SK-N-SH (cell line): ENCODE results near the gene SF3A2. TPM values are rescaled to one million over a fixed set of nuclear protein-coding genes. Genes with fewer than 3 reads are reported as not detected.
A peak's percentile ranks its signal among the peaks of the same experiment; 100 is the strongest.

ENCODE experiments used
- CTCF ChIA-PET: fragments of 300-600, 350-600 bp; formaldehyde crosslinking; extraction: SDS; loops from one replicate; lab custom pipeline; 2021; lab: Yijun Ruan, JAX
- POLR2A ChIA-PET: fragments of 350-600 bp; sonication (Branson Sonifier 250); formaldehyde crosslinking; extraction: SDS; loops from one replicate; lab custom pipeline; 2020; ENCODE audit warnings: antibody characterized with exemption, inconsistent platforms; lab: Yijun Ruan, JAX
- DNase-seq: peaks from one replicate; pipeline ENCODE4 v3.0.0; 2012
- H2AFZ ChIP-seq: fragments of 200-600 bp; sonication (generic); 2 replicates; pipeline ENCODE4 v1.8.1; 2016; ENCODE audit warnings: antibody characterized with exemption, mild to moderate bottlenecking, low read depth
- H3F3A ChIP-seq: fragments of 200-600 bp; sonication (generic); replicated peaks from 2 replicates; pipeline ENCODE3; 2016; ENCODE audit warnings: antibody characterized with exemption, mild to moderate bottlenecking; ENCODE audit not compliant: insufficient read depth
- H3K27ac ChIP-seq, 2 experiments: fragments of 200-500 bp in 1 of 2; fragments of 200-600 bp in 1 of 2; sonication (Bioruptor generic) in 1 of 2; sonication (generic), shearing (Covaris generic) in 1 of 2; 2 replicates each; pipeline versions ENCODE4 v1.5.1 to v1.6.1; 2014 to 2016; ENCODE audit warnings: low read depth in 2 of 2, inconsistent platforms in 1 of 2, low read length in 1 of 2, mild to moderate bottlenecking in 1 of 2, mixed read lengths in 1 of 2
- H3K27me3 ChIP-seq: fragments of 200-600 bp; sonication (generic), shearing (Covaris generic); 2 replicates; pipeline ENCODE4 v1.6.1; 2016; ENCODE audit warnings: mixed run types; ENCODE audit not compliant: insufficient read depth
- H3K36me3 ChIP-seq, 2 experiments: fragments of 200-500 bp in 1 of 2; fragments of 200-600 bp in 1 of 2; sonication (Bioruptor generic) in 1 of 2; sonication (generic) in 1 of 2; replicated peaks in 1 of 2; 2 replicates each; pipeline versions ENCODE3 to v1.5.1; 2014 to 2016; ENCODE audit warnings: low read length in 1 of 2, mild to moderate bottlenecking in 1 of 2; ENCODE audit not compliant: insufficient read depth in 2 of 2, control insufficient read depth in 1 of 2
- H3K4me1 ChIP-seq, 2 experiments: fragments of 200-500 bp in 1 of 2; fragments of 200-600 bp in 1 of 2; sonication (Bioruptor generic) in 1 of 2; sonication (generic), shearing (Covaris generic) in 1 of 2; 2 replicates each; pipeline versions ENCODE4 v1.5.1 to v1.6.1; 2014 to 2016; ENCODE audit warnings: low read depth in 1 of 2, low read length in 1 of 2, mixed run types in 1 of 2; ENCODE audit not compliant: insufficient read depth in 2 of 2, control insufficient read depth in 1 of 2
- H3K4me2 ChIP-seq: fragments of 200-600 bp; sonication (generic), shearing (Covaris generic); 2 replicates; pipeline ENCODE4 v1.6.1; 2017; ENCODE audit warnings: mixed run types
- H3K4me3 ChIP-seq, 2 experiments: fragments of 200-500 bp in 1 of 2; fragments of 200-600 bp in 1 of 2; sonication (Bioruptor generic) in 1 of 2; sonication (generic), shearing (Covaris generic) in 1 of 2; 2 replicates each; pipeline versions ENCODE4 v1.5.1 to v1.8.1; 2014 to 2016; ENCODE audit warnings: low read depth in 2 of 2, inconsistent platforms in 1 of 2, low read length in 1 of 2, mild to moderate bottlenecking in 1 of 2, mixed read lengths in 1 of 2, moderate library complexity in 1 of 2
- H3K79me2 ChIP-seq: fragments of 200-600 bp; sonication (generic); 2 replicates; pipeline ENCODE4 v1.8.1; 2017; ENCODE audit warnings: mild to moderate bottlenecking; ENCODE audit not compliant: insufficient read depth
- H3K9ac ChIP-seq: fragments of 200-600 bp; sonication (generic); 2 replicates; pipeline ENCODE4 v1.6.1; 2017; ENCODE audit warnings: mixed run types
- H3K9me2 ChIP-seq: fragments of 200-600 bp; sonication (generic); 2 replicates; pipeline ENCODE4 v1.6.1; 2017; ENCODE audit warnings: mixed run types
- H3K9me3 ChIP-seq: fragments of 200-600 bp; sonication (generic); 2 replicates; pipeline ENCODE4 v1.6.1; 2017; ENCODE audit warnings: mixed run types, mild to moderate bottlenecking, moderate library complexity
- H4K20me1 ChIP-seq: fragments of 200-600 bp; sonication (generic); 2 replicates; pipeline ENCODE4 v1.6.1; 2017; ENCODE audit warnings: mild to moderate bottlenecking, mixed run types; ENCODE audit not compliant: insufficient read depth
- ELF1 ChIP-seq: IDR thresholded peaks from 2 replicates; pipeline ENCODE4 v1.4.0; 2012
- EP300 ChIP-seq, 2 experiments: IDR thresholded peaks; 2 replicates each; pipeline versions ENCODE4 v1.4.0 to v1.6.1; 2012; ENCODE audit warnings: borderline replicate concordance in 1 of 2, low read depth in 1 of 2, low read length in 1 of 2
- FOSL2 ChIP-seq: IDR thresholded peaks from 2 replicates; pipeline ENCODE4 v1.4.0; 2012; ENCODE audit warnings: low read depth, mild to moderate bottlenecking, moderate library complexity, borderline replicate concordance
- GATA2 ChIP-seq: sonication (generic); formaldehyde crosslinking; IDR thresholded peaks from 2 replicates; pipeline ENCODE4 v1.5.0; 2020; ENCODE audit warnings: mild to moderate bottlenecking, missing genetic modification reagents
- IRF3 ChIP-seq: fragments of 150-350 bp; IDR thresholded peaks from 2 replicates; pipeline ENCODE4 v1.6.1; 2016; ENCODE audit warnings: mild to moderate bottlenecking, low read depth, low read length
- JUND ChIP-seq: IDR thresholded peaks from 2 replicates; pipeline ENCODE4 v1.4.0; 2012
- MAX ChIP-seq: IDR thresholded peaks from 2 replicates; pipeline ENCODE4 v1.4.0; 2012; ENCODE audit warnings: low read depth
- MXI1 ChIP-seq: IDR thresholded peaks from 2 replicates; pipeline ENCODE4 v1.6.1; 2012; ENCODE audit warnings: mild to moderate bottlenecking, low read depth, low read length, improper control_type of control experiment
- NFIC ChIP-seq: IDR thresholded peaks from 2 replicates; pipeline ENCODE4 v1.4.0; 2012; ENCODE audit warnings: borderline replicate concordance
- POLR2AphosphoS5 ChIP-seq: IDR thresholded peaks from 2 replicates; pipeline ENCODE4 v1.6.1; 2012; ENCODE audit warnings: low read depth, low read length
- RFX5 ChIP-seq: IDR thresholded peaks from 2 replicates; pipeline ENCODE4 v1.6.1; 2012; ENCODE audit warnings: mild to moderate bottlenecking, improper control_type of control experiment, low read length
- SIN3A ChIP-seq: IDR thresholded peaks from 2 replicates; pipeline ENCODE4 v1.6.1; 2012; ENCODE audit warnings: low read depth, mild to moderate bottlenecking, low read length, moderate library complexity, borderline replicate concordance
- USF2 ChIP-seq: fragments of 150-350 bp; IDR thresholded peaks from 2 replicates; pipeline ENCODE4 v1.6.1; 2017; ENCODE audit warnings: antibody characterized with exemption, low read length, low read depth, borderline replicate concordance
- YY1 ChIP-seq: IDR thresholded peaks from 2 replicates; pipeline ENCODE4 v1.4.0; 2012; ENCODE audit warnings: low read depth, mild to moderate bottlenecking
- WGBS: methylation state at CpG from one replicate; pipeline ENCODE4 v1.1.6; 2017; ENCODE audit warnings: low lambda C conversion rate; 5-methylcytosine and 5-hydroxymethylcytosine counted together
- polyA plus RNA-seq, 3 experiments: library from polyadenylated mRNA; depleted of rRNA; stranded (reverse); fragments of >200 nt; gene quantifications; 2 replicates each; pipeline ENCODE4 v1.2.3, GENCODE V29; 2012
- TF ChIP-seq, protein P1 (sequence below): IDR thresholded peaks from 2 replicates; pipeline ENCODE4; 2012

SF3A2 gene
- polyA plus RNA-seq, 1 of the 3 experiments (the other 2 are of a cell fraction): 55.8 TPM

- peak overlapping the region; percentile 99 for H3K9ac ChIP-seq
- TF ChIP-seq ELF1: no peak
- peak; percentile 44 for TF ChIP-seq FOSL2
- TF ChIP-seq POLR2AphosphoS5: no peak
- peak; percentile 23; the same call in 1 of the 2 replicates for TF ChIP-seq JUND
- TF ChIP-seq USF2: no peak
- TF ChIP-seq GATA2: no peak
- TF ChIP-seq MAX: no peak
- TF ChIP-seq IRF3: no peak
- TF ChIP-seq YY1: no peak
- TF ChIP-seq, protein P1, sequence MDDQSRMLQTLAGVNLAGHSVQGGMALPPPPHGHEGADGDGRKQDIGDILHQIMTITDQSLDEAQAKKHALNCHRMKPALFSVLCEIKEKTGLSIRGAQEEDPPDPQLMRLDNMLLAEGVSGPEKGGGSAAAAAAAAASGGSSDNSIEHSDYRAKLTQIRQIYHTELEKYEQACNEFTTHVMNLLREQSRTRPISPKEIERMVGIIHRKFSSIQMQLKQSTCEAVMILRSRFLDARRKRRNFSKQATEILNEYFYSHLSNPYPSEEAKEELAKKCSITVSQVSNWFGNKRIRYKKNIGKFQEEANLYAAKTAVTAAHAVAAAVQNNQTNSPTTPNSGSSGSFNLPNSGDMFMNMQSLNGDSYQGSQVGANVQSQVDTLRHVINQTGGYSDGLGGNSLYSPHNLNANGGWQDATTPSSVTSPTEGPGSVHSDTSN: no peak
- no peak for TF ChIP-seq NFIC
- no peak for TF ChIP-seq EP300 (IDR thresholded peaks at IDR 0.05; ENCODE audit: borderline replicate concordance in 1 of 2, low read depth in 1 of 2, low read length in 1 of 2)
- TF ChIP-seq RFX5: no peak
- 0 out of 2 replicates have a peak, but pooled peaks have one; percentile 7 for TF ChIP-seq SIN3A
- no peak for TF ChIP-seq MXI1
- TF ChIP-seq, all 33 proteins: peak for 3
- no peak overlapping the region for H2AFZ ChIP-seq
- H3K4me1 ChIP-seq: peaks cover 8 to 32% of the 10 kb centered on the region in 2 experiments; a peak in 3 of 4 replicates
- peaks cover 23% of the 10 kb centered on the region for H3F3A ChIP-seq
- no peaks in the 10 kb centered on the region for H3K9me3 ChIP-seq
- no peaks in the 10 kb centered on the region for H3K9me2 ChIP-seq
- H3K36me3 ChIP-seq: peaks cover 17 to 26% of the 10 kb centered on the region in 2 experiments
- H3K4me2 ChIP-seq: peak overlapping the region; percentile 90
- H3K27ac ChIP-seq: peak overlapping the region; percentile 87
- H3K79me2 ChIP-seq: peaks cover 60% of the 10 kb centered on the region
- no peaks in the 10 kb centered on the region for H3K27me3 ChIP-seq
- 40% methylated on average over 22 of the region's 43 CpGs for WGBS
- ChIA-PET CTCF (interaction anchor here (1.0 to 11.9 kb wide), 6 partner anchors 10 to 42 kb away, joined by 4 to 284 read pairs (median 49); partner anchors contain the start of genes LINGO3, PLEKHJ1 and SF3A2), POLR2A (interaction anchor here (1.1 to 3.5 kb wide), 5 partner anchors 17 to 115 kb away, joined by 3 to 28 read pairs (median 4); partner anchors contain the start of gene PLEKHJ1)
- H3K4me3 ChIP-seq: peak overlapping the region; percentile 91 to 100
- peaks cover 59% of the 10 kb centered on the region for H4K20me1 ChIP-seq
- DNase-seq: no peak
Measured at GRCh38 chr19:2271234-2272103, 34.8 kb downstream of the SF3A2 start.
